Occipital lobe (tissue), 2 donors: Measurements from ENCODE around the gene DERL3. TPM values are rescaled to one million over a fixed set of nuclear protein-coding genes. Genes with fewer than 3 reads are reported as not detected.

Experiments used
- DNase-seq: peaks from one replicate; lab custom pipeline; 2025; lab: John Stamatoyannopoulos, UW
- total RNA-seq: library from RNA; depleted of rRNA; stranded (reverse); fragments of >200 nt; gene quantifications from one replicate; pipeline ENCODE4 v1.2.3, GENCODE V29; 2014

DERL3 gene
- total RNA-seq, 1 donor from 2014 or later = 0.62 TPM

- DNase-seq = no peak
These were observed 35.6 kb downstream of the DERL3 start for GRCh38 chr22:23803001-23803819.

- no peak for DNase-seq
These were observed 36.9 kb downstream of the DERL3 start for GRCh38 chr22:23801886-23802377.

GRCh38 chr22:23801238-23801821, 37.5 kb downstream of the DERL3 start:
- DNase-seq = no peak

GRCh38 chr22:23800297-23801237, 38.2 kb downstream of the DERL3 start:
- no peak for DNase-seq

- DNase-seq = no peak
These were observed 42.3 kb downstream of the DERL3 start for GRCh38 chr22:23796461-23796860.

GRCh38 chr22:23793326-23793725, 45.5 kb downstream of the DERL3 start:
- no peak for DNase-seq

GRCh38 chr22:23791738-23792645, 46.8 kb downstream of the DERL3 start:
- DNase-seq = no peak

GRCh38 chr22:23790819-23791737, 47.7 kb downstream of the DERL3 start:
- DNase-seq = no peak

- no peak for DNase-seq
These were observed 49.2 kb downstream of the DERL3 start for GRCh38 chr22:23789638-23790037.

GRCh38 chr22:23789121-23789520, 49.7 kb downstream of the DERL3 start:
- no peak for DNase-seq

GRCh38 chr22:23787910-23788309, 50.9 kb downstream of the DERL3 start:
- DNase-seq = no peak

- no peak for DNase-seq
These were observed 51.3 kb downstream of the DERL3 start for GRCh38 chr22:23787600-23787896.

GRCh38 chr22:23786752-23787599, 51.8 kb downstream of the DERL3 start, which contains the start of gene SMARCB1:
TSS of gene SMARCB1 (plus strand) at chr22:23786966. CDS start at chr22:23787170, 204 bp downstream.
- peak; percentile 67 for DNase-seq

GRCh38 chr22:23786261-23786710, 52.5 kb downstream of the DERL3 start:
- no peak for DNase-seq
